Keratinocyte (primary cell): ENCODE results near the gene SCYL3. TPM values are rescaled to one million over a fixed set of nuclear protein-coding genes. Genes with fewer than 3 reads are reported as not detected.

Experiments
- DNase-seq: peaks from one replicate; pipeline ENCODE4 v3.0.0-alpha.2; 2011; ENCODE audit warnings: low read depth, missing footprints, low spot score
- FAIRE-seq: peaks from 2 replicates; lab custom pipeline; 2011; peaks lifted over from hg19 to GRCh38; lab: Jason Lieb, UNC
- H2AFZ ChIP-seq: 2 replicates; pipeline ENCODE4 v1.6.0; 2012; ENCODE audit warnings: low read length, control low read depth, inconsistent platforms; ENCODE audit not compliant: control insufficient read depth
- H3K27ac ChIP-seq: 2 replicates; pipeline ENCODE4 v1.5.1; 2011; ENCODE audit warnings: low read length; ENCODE audit not compliant: control insufficient read depth, insufficient read depth
- H3K27me3 ChIP-seq: 3 replicates; pipeline ENCODE4 v1.6.0; 2011; ENCODE audit warnings: low read length; ENCODE audit not compliant: control insufficient read depth, insufficient read depth; ENCODE audit errors: extremely low read depth
- H3K36me3 ChIP-seq, 2 experiments: 2 replicates in 1 of 2; 3 replicates in 1 of 2; pipeline ENCODE4 v1.5.1; 2011; ENCODE audit warnings: low read length in 2 of 2, mild to moderate bottlenecking in 1 of 2; ENCODE audit not compliant: control insufficient read depth in 2 of 2, insufficient read depth in 2 of 2; ENCODE audit errors: extremely low read depth in 1 of 2
- H3K4me1 ChIP-seq: 3 replicates; pipeline ENCODE4 v1.5.1; 2011; ENCODE audit warnings: low read length; ENCODE audit not compliant: control insufficient read depth, insufficient read depth; ENCODE audit errors: extremely low read depth
- H3K4me2 ChIP-seq: 3 replicates; pipeline ENCODE4 v1.6.0; 2011; ENCODE audit warnings: low read depth, low read length; ENCODE audit not compliant: control insufficient read depth, insufficient read depth; ENCODE audit errors: extremely low read depth
- H3K4me3 ChIP-seq, 3 experiments: fragments of 200-600 bp in 1 of 3; sonication (generic) in 1 of 3; 2 replicates in 2 of 3; 3 replicates in 1 of 3; pipeline ENCODE4 v1.5.1; 2011 to 2016; ENCODE audit warnings: low read length in 3 of 3, mild to moderate bottlenecking in 3 of 3, control low read depth in 2 of 3, inconsistent platforms in 1 of 3, low read depth in 1 of 3, mixed read lengths in 1 of 3, mixed run types in 1 of 3, moderate library complexity in 1 of 3; ENCODE audit not compliant: control insufficient read depth in 2 of 3, insufficient read depth in 2 of 3; ENCODE audit errors: extremely low read depth in 1 of 3
- H3K79me2 ChIP-seq: 2 replicates; pipeline ENCODE4 v1.6.0; 2012; ENCODE audit warnings: low read length; ENCODE audit not compliant: control insufficient read depth, insufficient read depth
- H3K9ac ChIP-seq: 3 replicates; pipeline ENCODE4 v1.6.0; 2011; ENCODE audit warnings: low read length; ENCODE audit not compliant: control insufficient read depth, insufficient read depth; ENCODE audit errors: extremely low read depth
- H3K9me1 ChIP-seq: 3 replicates; pipeline ENCODE4 v1.6.0; 2011; ENCODE audit warnings: low read length; ENCODE audit not compliant: control insufficient read depth, insufficient read depth; ENCODE audit errors: extremely low read depth
- H3K9me3 ChIP-seq: 2 replicates; pipeline ENCODE4 v1.5.1; 2012; ENCODE audit warnings: low read depth, low read length; ENCODE audit not compliant: control insufficient read depth
- H4K20me1 ChIP-seq: 3 replicates; pipeline ENCODE4 v1.6.0; 2011; ENCODE audit warnings: low read length; ENCODE audit not compliant: control insufficient read depth, insufficient read depth; ENCODE audit errors: extremely low read depth
- CTCF ChIP-seq, 3 experiments: IDR thresholded peaks in 1 of 3; conservative IDR thresholded peaks in 1 of 3; optimal IDR thresholded peaks in 1 of 3; 2 replicates in 2 of 3; 3 replicates in 1 of 3; pipeline versions ENCODE3 to v1.5.1; 2011; ENCODE audit warnings: low read length in 3 of 3, mild to moderate bottlenecking in 3 of 3, moderate library complexity in 2 of 3, control low read depth in 1 of 3, inconsistent platforms in 1 of 3; ENCODE audit not compliant: insufficient read depth in 2 of 3; ENCODE audit errors: extremely low read depth in 1 of 3
- EZH2 ChIP-seq: IDR thresholded peaks from one replicate; pipeline ENCODE4 v1.6.1; 2012; ENCODE audit warnings: inconsistent platforms, mild to moderate bottlenecking, low read length, moderate library complexity
- dilution Hi-C: fragments of 300-500 bp; cut with MboI; formaldehyde crosslinking; loops from one replicate; pipeline ENCODE4 v1.7.0; 2020; ENCODE audit warnings: low sequenced_read_pairs; ENCODE audit not compliant: extremely low pct_ligation_motif_present
- polyA plus RNA-seq, 5 experiments: library from polyadenylated mRNA; depleted of rRNA in 3 of 5; stranded (reverse) in 3 of 5; stranded (forward) in 1 of 5; unstranded in 1 of 5; fragments of >200 nt; gene quantifications; 1 replicate in 1 of 5; 2 replicates in 3 of 5; 3 replicates in 1 of 5; pipeline versions ENCODE4 v1.2.1 to v1.2.3, GENCODE V29; 2011 to 2012; ENCODE audit warnings: missing spikeins in 2 of 5, low read depth in 1 of 5, low replicate concordance in 1 of 5

SCYL3 gene
- polyA plus RNA-seq, 1 donor (not counting 4 experiments of a cell fraction or from before 2014, with no cell fraction given), result 8.0 TPM

- TF ChIP-seq CTCF (optimal IDR thresholded peaks at IDR 0.05 in 1 of 3, IDR thresholded peaks at IDR 0.05 in 1 of 3, conservative IDR thresholded peaks at IDR 0.05 in 1 of 3; ENCODE audit: extremely low read depth in 1 of 3, insufficient read depth in 2 of 3, low read length in 3 of 3) (no peak), EZH2 (no peak)
- Histone ChIP-seq H3K9me1 (no peaks in the 10 kb centered on the region), H3K27ac (no peak overlapping the region), H3K9me3 (no peaks in the 10 kb centered on the region), H3K27me3 (no peaks in the 10 kb centered on the region), H3K4me1 (no peaks in the 10 kb centered on the region), H3K4me2 (no peak overlapping the region), H3K79me2 (no peaks in the 10 kb centered on the region), H3K36me3 (no peaks in the 10 kb centered on the region), H4K20me1 (no peaks in the 10 kb centered on the region), H3K9ac (no peak overlapping the region), H2AFZ (no peak overlapping the region), H3K4me3 (no peak overlapping the region)
- dilution Hi-C loops, result no loop called here
- DNase-seq, result no peak
- FAIRE-seq, result no peak
Observed at GRCh38 chr1:169900571-169900970, 6.9 kb upstream of the SCYL3 start.

DNA sequence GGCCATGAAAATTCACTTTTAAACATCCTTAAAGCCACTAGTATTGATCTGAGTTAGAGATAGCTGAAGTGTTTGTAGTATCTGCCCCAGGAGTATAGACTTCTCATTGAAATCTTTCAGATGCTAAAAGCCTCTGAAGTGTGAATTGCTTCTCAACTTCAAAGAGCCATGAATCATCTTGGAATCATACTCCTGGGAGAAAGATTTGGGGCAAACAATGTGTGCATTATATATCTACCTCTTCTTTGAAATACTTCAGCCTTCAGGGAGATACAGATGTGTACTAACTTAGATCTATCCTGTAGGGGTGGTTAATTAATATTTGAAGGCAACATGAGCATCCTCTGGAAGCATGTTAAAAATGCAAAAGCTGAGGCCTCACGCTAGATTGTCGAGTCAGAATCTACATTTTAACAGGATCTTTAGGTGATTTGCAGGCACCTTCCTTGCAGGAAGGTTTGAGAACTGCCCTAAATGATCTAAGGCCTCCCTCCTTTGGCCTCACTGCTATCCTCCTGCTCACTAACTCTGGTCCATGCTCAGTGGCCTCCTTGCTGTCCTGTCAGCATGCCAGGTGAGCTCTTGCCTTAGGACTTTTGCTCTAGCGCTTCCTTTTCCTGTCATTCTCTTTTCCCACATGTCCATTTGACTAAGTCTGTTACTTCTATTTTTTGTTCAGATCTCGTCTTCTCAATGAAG is 6.0 kb upstream of the SCYL3 start:
- H2AFZ ChIP-seq, result no peak overlapping the region

More for the DNA sequence above, 6.0 kb upstream of the SCYL3 start:
- no peaks in the 10 kb centered on the region for H4K20me1 ChIP-seq
- FAIRE-seq (no peak), DNase-seq (no peak)
- no peaks in the 10 kb centered on the region for H3K79me2 ChIP-seq
- H3K9ac ChIP-seq, result no peak overlapping the region
- no peaks in the 10 kb centered on the region for H3K36me3 ChIP-seq
- dilution Hi-C loops, result no loop called here
- no peaks in the 10 kb centered on the region for H3K9me3 ChIP-seq
- TF ChIP-seq EZH2, result no peak
- TF ChIP-seq CTCF (optimal IDR thresholded peaks at IDR 0.05 in 1 of 3, IDR thresholded peaks at IDR 0.05 in 1 of 3, conservative IDR thresholded peaks at IDR 0.05 in 1 of 3; ENCODE audit: extremely low read depth in 1 of 3, insufficient read depth in 2 of 3, low read length in 3 of 3), result no peak
- no peak overlapping the region for H3K4me2 ChIP-seq
- no peak overlapping the region for H3K4me3 ChIP-seq
- H3K27me3 ChIP-seq, result no peaks in the 10 kb centered on the region
- no peak overlapping the region for H3K27ac ChIP-seq
- H3K9me1 ChIP-seq, result no peaks in the 10 kb centered on the region
- peaks cover under 1% of the 10 kb centered on the region for H3K4me1 ChIP-seq
